ENCODE results near the gene ARHGAP1. TPM values are rescaled to one million over a fixed set of nuclear protein-coding genes. Genes with fewer than 3 reads are reported as not detected.

The ARHGAP1 gene
- total and polyA plus RNA-seq, 2 of the 4 experiments (the other 2 are of a cell fraction) = 46.6 to 78.8 TPM

DNA sequence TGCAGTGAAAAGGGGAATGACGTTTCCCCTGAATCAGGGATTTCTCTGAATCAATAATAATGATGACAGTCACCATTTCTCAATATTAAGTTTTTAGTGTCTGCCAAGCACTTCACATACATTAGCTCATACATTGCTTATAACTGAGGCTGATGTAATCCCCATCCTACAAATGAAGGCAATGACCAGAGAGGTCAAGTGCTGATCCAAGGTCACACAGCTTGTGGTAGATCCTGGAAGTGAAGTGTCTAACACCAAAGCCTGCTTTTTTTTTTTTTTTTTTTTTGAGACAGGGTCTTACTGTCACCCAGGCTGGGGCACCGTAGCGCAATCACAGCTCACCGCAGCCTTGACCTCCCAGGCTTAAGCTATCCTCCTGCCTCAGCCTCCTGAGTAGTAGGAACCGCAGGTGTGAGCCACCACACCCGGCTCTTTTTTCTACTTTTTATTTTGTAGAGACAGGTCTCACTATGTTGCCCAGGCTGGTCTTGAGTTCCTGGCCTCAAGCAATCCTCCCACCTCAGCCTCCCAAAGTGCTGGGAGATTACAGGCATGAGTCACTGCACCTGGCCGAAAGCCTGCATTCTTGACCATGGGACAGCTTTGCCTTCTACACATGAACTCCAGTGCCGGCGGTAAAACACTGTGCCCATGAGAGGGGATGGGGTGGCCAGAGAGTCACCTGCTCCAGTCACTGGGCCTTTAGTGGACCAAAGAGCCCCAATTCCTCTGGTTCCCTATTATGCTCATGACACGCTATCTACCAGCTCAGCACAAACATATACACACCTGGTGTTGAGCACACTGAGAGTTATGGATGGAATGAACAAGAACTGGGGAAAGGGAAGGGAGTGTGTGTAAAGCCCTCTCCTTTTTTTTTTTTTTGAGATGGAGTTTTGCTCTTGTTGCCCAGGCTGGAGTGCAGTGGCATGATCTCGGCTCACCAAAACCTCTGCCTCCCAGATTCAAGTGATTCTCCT, 17.4 kb downstream of the ARHGAP1 start (continued):
- TF ChIP-seq, protein P1, sequence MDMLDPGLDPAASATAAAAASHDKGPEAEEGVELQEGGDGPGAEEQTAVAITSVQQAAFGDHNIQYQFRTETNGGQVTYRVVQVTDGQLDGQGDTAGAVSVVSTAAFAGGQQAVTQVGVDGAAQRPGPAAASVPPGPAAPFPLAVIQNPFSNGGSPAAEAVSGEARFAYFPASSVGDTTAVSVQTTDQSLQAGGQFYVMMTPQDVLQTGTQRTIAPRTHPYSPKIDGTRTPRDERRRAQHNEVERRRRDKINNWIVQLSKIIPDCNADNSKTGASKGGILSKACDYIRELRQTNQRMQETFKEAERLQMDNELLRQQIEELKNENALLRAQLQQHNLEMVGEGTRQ (IDR thresholded peaks at IDR 0.05; ENCODE audit: low read depth, low read length) = no peak

DNA sequence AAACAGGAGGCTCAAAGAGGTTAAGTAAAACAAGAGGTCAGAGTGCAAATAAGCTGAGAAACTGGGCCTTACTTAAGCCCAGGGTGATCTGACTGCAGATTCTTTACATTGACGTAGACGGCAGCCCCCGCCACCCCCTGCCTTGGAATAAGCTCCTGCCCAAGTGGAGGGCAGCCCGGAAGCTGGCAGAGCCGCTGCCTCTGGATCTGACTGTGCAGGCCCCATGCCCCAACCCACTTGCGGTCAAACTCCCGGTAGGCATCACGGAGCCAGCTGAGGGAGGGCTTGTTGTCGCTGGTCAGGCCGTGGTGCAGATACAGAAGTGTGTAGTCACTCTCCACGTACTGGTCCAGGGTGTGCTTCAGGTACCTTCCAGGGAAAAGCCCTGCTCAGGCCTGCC, 18.6 kb downstream of the ARHGAP1 start:
- H4K5ac ChIP-seq (ENCODE audit: low read depth, low read length) = no peak overlapping the region
- H3K9ac ChIP-seq (ENCODE audit: low read depth, low read length) = no peak overlapping the region
- H2BK120ac ChIP-seq (ENCODE audit: low read depth, low read length) = no peak overlapping the region
- H3K4ac ChIP-seq (ENCODE audit: low read depth, low read length) = no peak overlapping the region
- intact Hi-C loops (cut with micrococcal nuclease) = loop anchor here (10.0 kb wide), 1 partner anchor 297 kb away; the partner anchor contains the start of gene MDK
- no peak overlapping the region for H2AK5ac ChIP-seq (ENCODE audit: low read depth, low read length)
- no peak overlapping the region for H4K8ac ChIP-seq (ENCODE audit: low read depth in 2 of 2, low read length in 2 of 2)
- CTCF ChIA-PET = no interaction called here
- no peak overlapping the region for H2BK20ac ChIP-seq (ENCODE audit: low read depth, low read length)
- no peak overlapping the region for H2BK5ac ChIP-seq (ENCODE audit: low read depth, low read length, poor library complexity, severe bottlenecking)
- no peaks in the 10 kb centered on the region for H3K27me3 ChIP-seq (ENCODE audit: control insufficient read depth, insufficient read depth, low read length)
- H2BK15ac ChIP-seq (ENCODE audit: low read depth, low read length) = no peak overlapping the region
- no peak overlapping the region for H3K27ac ChIP-seq (ENCODE audit: insufficient read depth, low read length)
- no TSS peak for BruUV-seq (replicated peaks)
- no peak overlapping the region for H2AFZ ChIP-seq (replicated peaks; ENCODE audit: low read length, poor library complexity)
- H3K79me1 ChIP-seq (ENCODE audit: low read depth in 1 of 2, low read length in 2 of 2) = peaks cover 5 to 21% of the 10 kb centered on the region in 2 experiments; a peak in 3 of 4 replicates
- ATAC-seq (ENCODE audit: low read depth) (no peak), DNase-seq (no peak)
- H3K4me3 ChIP-seq (ENCODE audit: insufficient read depth, low read depth, low read length) = no peak overlapping the region
- H3K4me1 ChIP-seq (ENCODE audit: control insufficient read depth, insufficient read depth, low read length) = peaks cover 3% of the 10 kb centered on the region
- peaks cover 10% of the 10 kb centered on the region; the same call in 1 of the 2 replicates for H3K9me1 ChIP-seq (ENCODE audit: insufficient read depth, low read length)
- no peak overlapping the region for H3K56ac ChIP-seq (ENCODE audit: extremely low read depth, insufficient read depth, low read length)
- H4K20me1 ChIP-seq (ENCODE audit: insufficient read depth, low read length) = peaks cover 6% of the 10 kb centered on the region; the same call in 1 of the 2 replicates
- no peaks in the 10 kb centered on the region for H3K9me3 ChIP-seq (ENCODE audit: control insufficient read depth, insufficient read depth, low read length)
- in situ Hi-C loops (cut with MboI; ENCODE audit: low sequenced_read_pairs) = no loop called here
- H3K18ac ChIP-seq (ENCODE audit: low read depth, low read length) = no peak overlapping the region
- no peak overlapping the region for H4K91ac ChIP-seq (ENCODE audit: insufficient read depth, low read depth, low read length)
- H3K4me2 ChIP-seq (ENCODE audit: low read depth, low read length) = no peak overlapping the region
- POLR2A ChIA-PET (ENCODE audit: unreplicated experiment) = no interaction called here
- dilution Hi-C loops (cut with HindIII; ENCODE audit: low sequenced_read_pairs, unreplicated experiment) = no loop called here
- H3K23ac ChIP-seq (ENCODE audit: low read depth, low read length) = no peak overlapping the region
- peaks cover 63% of the 10 kb centered on the region for H3K36me3 ChIP-seq (ENCODE audit: control insufficient read depth, insufficient read depth, low read length)
- no peak overlapping the region for H2AK9ac ChIP-seq (replicated peaks; ENCODE audit: low read depth, low read length, poor library complexity)
- WGBS, 2 experiments (ENCODE audit: extremely low coverage in 2 of 2, insufficient read length in 1 of 2) = 97% methylated on average over 6 of the region's 11 CpGs; no CpG with 5 or more reads in 1 of the 2 experiments
- no peak overlapping the region for H3K14ac ChIP-seq (replicated peaks; ENCODE audit: low read depth, low read length)
- TF ChIP-seq, protein P2, sequence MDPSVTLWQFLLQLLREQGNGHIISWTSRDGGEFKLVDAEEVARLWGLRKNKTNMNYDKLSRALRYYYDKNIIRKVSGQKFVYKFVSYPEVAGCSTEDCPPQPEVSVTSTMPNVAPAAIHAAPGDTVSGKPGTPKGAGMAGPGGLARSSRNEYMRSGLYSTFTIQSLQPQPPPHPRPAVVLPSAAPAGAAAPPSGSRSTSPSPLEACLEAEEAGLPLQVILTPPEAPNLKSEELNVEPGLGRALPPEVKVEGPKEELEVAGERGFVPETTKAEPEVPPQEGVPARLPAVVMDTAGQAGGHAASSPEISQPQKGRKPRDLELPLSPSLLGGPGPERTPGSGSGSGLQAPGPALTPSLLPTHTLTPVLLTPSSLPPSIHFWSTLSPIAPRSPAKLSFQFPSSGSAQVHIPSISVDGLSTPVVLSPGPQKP (IDR thresholded peaks at IDR 0.05; ENCODE audit: borderline replicate concordance, low read depth, low read length) = no peak
- TF ChIP-seq RFX5 (IDR thresholded peaks at IDR 0.05; ENCODE audit: low read depth, low read length) = no peak
- TF ChIP-seq, protein P1 (IDR thresholded peaks at IDR 0.05; ENCODE audit: low read depth, low read length) = no peak
- TF ChIP-seq MXI1 (IDR thresholded peaks at IDR 0.05; ENCODE audit: borderline replicate concordance, low read depth, low read length) = no peak
- TF ChIP-seq, protein P3, sequence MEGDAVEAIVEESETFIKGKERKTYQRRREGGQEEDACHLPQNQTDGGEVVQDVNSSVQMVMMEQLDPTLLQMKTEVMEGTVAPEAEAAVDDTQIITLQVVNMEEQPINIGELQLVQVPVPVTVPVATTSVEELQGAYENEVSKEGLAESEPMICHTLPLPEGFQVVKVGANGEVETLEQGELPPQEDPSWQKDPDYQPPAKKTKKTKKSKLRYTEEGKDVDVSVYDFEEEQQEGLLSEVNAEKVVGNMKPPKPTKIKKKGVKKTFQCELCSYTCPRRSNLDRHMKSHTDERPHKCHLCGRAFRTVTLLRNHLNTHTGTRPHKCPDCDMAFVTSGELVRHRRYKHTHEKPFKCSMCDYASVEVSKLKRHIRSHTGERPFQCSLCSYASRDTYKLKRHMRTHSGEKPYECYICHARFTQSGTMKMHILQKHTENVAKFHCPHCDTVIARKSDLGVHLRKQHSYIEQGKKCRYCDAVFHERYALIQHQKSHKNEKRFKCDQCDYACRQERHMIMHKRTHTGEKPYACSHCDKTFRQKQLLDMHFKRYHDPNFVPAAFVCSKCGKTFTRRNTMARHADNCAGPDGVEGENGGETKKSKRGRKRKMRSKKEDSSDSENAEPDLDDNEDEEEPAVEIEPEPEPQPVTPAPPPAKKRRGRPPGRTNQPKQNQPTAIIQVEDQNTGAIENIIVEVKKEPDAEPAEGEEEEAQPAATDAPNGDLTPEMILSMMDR (conservative IDR thresholded peaks at IDR 0.05; ENCODE audit: low read depth, low read length) = no peak
- TF ChIP-seq POLR2A (IDR thresholded peaks at IDR 0.05; ENCODE audit: low read depth, low read length) = no peak
- TF ChIP-seq MAZ (IDR thresholded peaks at IDR 0.05; ENCODE audit: borderline replicate concordance, low read depth, low read length) = no peak
- TF ChIP-seq FOS (IDR thresholded peaks at IDR 0.05; ENCODE audit: low read depth, low read length) = no peak
- TF ChIP-seq RCOR1 (IDR thresholded peaks at IDR 0.05; ENCODE audit: insufficient replicate concordance, low read length) = no peak
